Hepatocyte (in vitro differentiated cells): Measurements from ENCODE around the gene OR51Q1.

Experiments
- CTCF ChIP-seq: fragments of 200-600 bp; sonication (generic); IDR thresholded peaks from 2 replicates; pipeline ENCODE4 v1.5.1; 2016; ENCODE audit warnings: antibody characterized with exemption, mild to moderate bottlenecking; ENCODE audit not compliant: poor library complexity
- EZH2 ChIP-seq: fragments of 200-600 bp; sonication (generic); IDR thresholded peaks from 2 replicates; pipeline ENCODE4 v1.6.1; 2016; ENCODE audit warnings: antibody characterized with exemption, mild to moderate bottlenecking, borderline replicate concordance
- EZH2phosphoT487 ChIP-seq: fragments of 200-600 bp; sonication (generic); IDR thresholded peaks from one replicate; pipeline ENCODE4 v1.6.1; 2018; ENCODE audit warnings: antibody characterized with exemption, mild to moderate bottlenecking, low read depth, moderate library complexity; ENCODE audit not compliant: unreplicated experiment, severe bottlenecking

GRCh38 chr11:5449432-5449831 is 27.5 kb downstream of the OR51Q1 start:
- no peak for TF ChIP-seq CTCF
- TF ChIP-seq EZH2: no peak
- TF ChIP-seq EZH2phosphoT487: no peak
